ENCODE data around the gene RPS16. TPM values are rescaled to one million over a fixed set of nuclear protein-coding genes. Genes with fewer than 3 reads are reported as not detected.

RPS16 gene
- total RNA-seq, 1 donor from 2014 or later = 2,020 TPM

GRCh38 chr19:39416152-39417120, 19.3 kb downstream of the RPS16 start:
- Mint-ChIP-seq H3K36me3 (ENCODE audit: low read depth) (peaks cover 8% of the 10 kb centered on the region), H3K9me3 (peaks cover 3% of the 10 kb centered on the region), H3K27me3 (ENCODE audit: low read depth) (peaks cover 9% of the 10 kb centered on the region), H3K4me3 (peak overlapping the region; percentile 74), H3K4me1 (peaks cover 33% of the 10 kb centered on the region), H3K27ac (ENCODE audit: unreplicated experiment) (no peak overlapping the region)
- DNase-seq (ENCODE audit: low read depth, low spot score) = no peak
- TF ChIP-seq CTCF (conservative IDR thresholded peaks at IDR 0.05) = no peak

GRCh38 chr19:39415111-39416046, 20.4 kb downstream of the RPS16 start:
- TF ChIP-seq CTCF (conservative IDR thresholded peaks at IDR 0.05) = no peak
- Mint-ChIP-seq H3K4me3 (peak overlapping the region; percentile 74), H3K36me3 (ENCODE audit: low read depth) (peaks cover 8% of the 10 kb centered on the region), H3K27me3 (ENCODE audit: low read depth) (peaks cover 17% of the 10 kb centered on the region), H3K4me1 (peaks cover 44% of the 10 kb centered on the region), H3K9me3 (peaks cover 3% of the 10 kb centered on the region), H3K27ac (ENCODE audit: unreplicated experiment) (no peak overlapping the region)
- no peak for DNase-seq (ENCODE audit: low read depth, low spot score)

- peak overlapping the region; percentile 98 for H3K4me3 Mint-ChIP-seq
- peaks cover 3% of the 10 kb centered on the region for H3K9me3 Mint-ChIP-seq
- DNase-seq (ENCODE audit: low read depth, low spot score) = no peak
- peaks cover 17% of the 10 kb centered on the region for H3K27me3 Mint-ChIP-seq (ENCODE audit: low read depth)
- peak overlapping the region; percentile 99 for H3K27ac Mint-ChIP-seq (ENCODE audit: unreplicated experiment)
- no peak for TF ChIP-seq CTCF (conservative IDR thresholded peaks at IDR 0.05)
- peaks cover 47% of the 10 kb centered on the region for H3K4me1 Mint-ChIP-seq
- peaks cover 8% of the 10 kb centered on the region for H3K36me3 Mint-ChIP-seq (ENCODE audit: low read depth)
Measured at GRCh38 chr19:39413911-39414608, 21.7 kb downstream of the RPS16 start.

- Mint-ChIP-seq H3K4me1 (peaks cover 53% of the 10 kb centered on the region), H3K27ac (ENCODE audit: unreplicated experiment) (peak overlapping the region; percentile 99), H3K9me3 (peaks cover 3% of the 10 kb centered on the region), H3K4me3 (peak overlapping the region; percentile 98), H3K27me3 (ENCODE audit: low read depth) (peaks cover 23% of the 10 kb centered on the region), H3K36me3 (ENCODE audit: low read depth) (peaks cover 8% of the 10 kb centered on the region)
- no peak for TF ChIP-seq CTCF (conservative IDR thresholded peaks at IDR 0.05)
- peak; percentile 66 for DNase-seq (ENCODE audit: low read depth, low spot score)
Measured at GRCh38 chr19:39413272-39413910, 22.4 kb downstream of the RPS16 start.
